Colonic mucosa (tissue), 4 donors: ENCODE data around the gene FAM219A. TPM values are rescaled to one million over a fixed set of nuclear protein-coding genes. Genes with fewer than 3 reads are reported as not detected.
A peak's percentile ranks its signal among the peaks of the same experiment; 100 is the strongest.

Source experiments
- DNase-seq: peaks from one replicate; pipeline ENCODE4 v3.0.0-alpha.2; 2020
- H3K27ac ChIP-seq: fragments of 200-600 bp; one replicate; pipeline ENCODE4 v1.8.0; 2021
- H3K27me3 ChIP-seq: fragments of 200-600 bp; one replicate; pipeline ENCODE4 v1.8.0; 2021
- H3K36me3 ChIP-seq: fragments of 200-600 bp; one replicate; pipeline ENCODE4 v1.8.0; 2021
- H3K4me1 ChIP-seq: fragments of 200-600 bp; one replicate; pipeline ENCODE4 v1.8.0; 2021; ENCODE audit warnings: mild to moderate bottlenecking
- H3K4me3 ChIP-seq: fragments of 200-600 bp; one replicate; pipeline ENCODE4 v1.8.0; 2021
- H3K9ac ChIP-seq, 2 donors: one replicate each; pipeline ENCODE4 v1.7.0; 2013; ENCODE audit warnings: control low read depth in 2 of 2, low read depth in 2 of 2, low read length in 2 of 2
- H3K9me3 ChIP-seq: fragments of 200-600 bp; one replicate; pipeline ENCODE4 v1.8.0; 2021
- intact Hi-C: fragments of 100-400 bp; cut with DNase I; formaldehyde crosslinking; loops from one replicate; pipeline ENCODE4 v1.14.1; 2022
- total RNA-seq, 2 donors: library from RNA; stranded (reverse); fragmentation: NEBNext Ultra II Directional in 1 of 2; extraction: Animal tissue kit (Norgen Biotek cat#: 25700) in 1 of 2; gene quantifications; one replicate each; pipeline ENCODE4 v1.2.1, GENCODE V29; 2021
- TF ChIP-seq, protein P1 (sequence below): fragments of 200-600 bp; IDR thresholded peaks from one replicate; pipeline ENCODE4 v1.8.0; 2022; ENCODE audit warnings: antibody characterized with exemption, mild to moderate bottlenecking
- donor health status: healthy.
- donor health status: DM: no; HTN: no; CAD: no.
- donor health status: DM: no; HTN: no; CAD: no.

Gene FAM219A
- total RNA-seq, 2 donors from 2014 or later = 6.3 to 7.5 TPM

DNA sequence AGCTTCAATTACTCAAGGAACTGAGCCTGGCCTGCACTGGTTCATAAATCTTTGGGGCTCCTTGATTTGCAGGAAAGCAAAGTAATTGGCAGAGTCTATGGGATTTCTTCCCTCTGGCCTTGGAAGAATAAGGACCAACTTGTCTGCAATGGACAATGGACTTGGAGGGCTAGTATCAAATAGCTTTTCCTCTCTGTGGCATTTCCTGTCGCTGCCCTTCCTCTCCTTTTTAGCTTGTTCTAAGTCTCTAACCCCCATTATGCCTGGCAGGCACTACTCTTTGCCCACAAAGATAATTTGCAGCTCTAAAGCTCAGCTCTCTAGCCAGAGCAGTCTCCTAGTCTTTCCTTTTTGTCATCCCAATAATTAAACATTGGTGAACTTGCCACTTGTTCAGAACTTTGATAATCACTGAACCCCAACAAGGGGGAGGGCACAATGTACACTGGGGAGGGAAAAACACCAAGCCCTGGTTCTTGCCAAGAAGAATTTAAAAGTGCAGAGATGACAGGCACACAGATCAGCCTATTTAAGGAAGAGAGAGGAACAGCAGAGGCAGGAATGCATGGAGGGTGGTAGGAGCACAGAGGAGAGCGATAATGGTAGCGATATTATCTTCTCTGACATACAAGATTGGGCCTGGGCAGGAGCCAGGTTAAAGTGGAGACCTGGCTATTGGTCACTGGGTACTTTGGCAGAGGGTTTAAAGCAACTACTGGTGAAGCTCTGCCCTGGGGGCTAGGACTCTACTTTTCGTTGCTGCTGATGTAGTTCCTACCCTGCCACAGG lies 38.5 kb downstream of the FAM219A start:
- Histone ChIP-seq H3K27me3 (no peaks in the 10 kb centered on the region), H3K4me1 (no peaks in the 10 kb centered on the region), H3K36me3 (no peaks in the 10 kb centered on the region), H3K9ac (no peak overlapping the region), H3K9me3 (no peaks in the 10 kb centered on the region), H3K4me3 (no peak overlapping the region), H3K27ac (no peak overlapping the region)
- DNase-seq = no peak
- intact Hi-C loops = no loop called here
- TF ChIP-seq, protein P1, sequence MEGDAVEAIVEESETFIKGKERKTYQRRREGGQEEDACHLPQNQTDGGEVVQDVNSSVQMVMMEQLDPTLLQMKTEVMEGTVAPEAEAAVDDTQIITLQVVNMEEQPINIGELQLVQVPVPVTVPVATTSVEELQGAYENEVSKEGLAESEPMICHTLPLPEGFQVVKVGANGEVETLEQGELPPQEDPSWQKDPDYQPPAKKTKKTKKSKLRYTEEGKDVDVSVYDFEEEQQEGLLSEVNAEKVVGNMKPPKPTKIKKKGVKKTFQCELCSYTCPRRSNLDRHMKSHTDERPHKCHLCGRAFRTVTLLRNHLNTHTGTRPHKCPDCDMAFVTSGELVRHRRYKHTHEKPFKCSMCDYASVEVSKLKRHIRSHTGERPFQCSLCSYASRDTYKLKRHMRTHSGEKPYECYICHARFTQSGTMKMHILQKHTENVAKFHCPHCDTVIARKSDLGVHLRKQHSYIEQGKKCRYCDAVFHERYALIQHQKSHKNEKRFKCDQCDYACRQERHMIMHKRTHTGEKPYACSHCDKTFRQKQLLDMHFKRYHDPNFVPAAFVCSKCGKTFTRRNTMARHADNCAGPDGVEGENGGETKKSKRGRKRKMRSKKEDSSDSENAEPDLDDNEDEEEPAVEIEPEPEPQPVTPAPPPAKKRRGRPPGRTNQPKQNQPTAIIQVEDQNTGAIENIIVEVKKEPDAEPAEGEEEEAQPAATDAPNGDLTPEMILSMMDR = no peak

DNA sequence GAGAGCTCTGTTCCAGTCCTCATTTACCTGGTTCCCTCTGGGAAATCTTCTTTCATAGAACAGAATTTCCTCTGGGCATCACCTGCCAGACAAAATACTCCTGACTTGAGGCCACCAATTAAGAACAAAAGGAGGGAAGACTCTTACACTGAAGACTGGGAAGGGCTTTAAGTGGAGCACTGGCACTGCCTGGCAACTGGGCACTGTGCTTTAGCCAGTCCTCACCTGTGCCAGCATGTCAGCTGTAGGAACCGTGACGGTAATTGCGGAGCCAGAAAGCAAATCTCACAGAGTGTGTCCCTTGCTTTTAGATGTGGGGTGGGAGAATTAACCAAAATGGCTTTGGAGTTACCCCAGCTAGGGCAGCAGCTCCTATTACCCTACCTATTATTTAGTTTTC lies 40.6 kb downstream of the FAM219A start:
- Histone ChIP-seq H3K27ac (no peak overlapping the region), H3K9ac (no peak overlapping the region), H3K36me3 (no peaks in the 10 kb centered on the region), H3K9me3 (no peaks in the 10 kb centered on the region), H3K4me1 (no peaks in the 10 kb centered on the region), H3K4me3 (no peak overlapping the region), H3K27me3 (no peaks in the 10 kb centered on the region)
- no peak for DNase-seq
- intact Hi-C loops = no loop called here
- TF ChIP-seq, protein P1 = no peak

DNA sequence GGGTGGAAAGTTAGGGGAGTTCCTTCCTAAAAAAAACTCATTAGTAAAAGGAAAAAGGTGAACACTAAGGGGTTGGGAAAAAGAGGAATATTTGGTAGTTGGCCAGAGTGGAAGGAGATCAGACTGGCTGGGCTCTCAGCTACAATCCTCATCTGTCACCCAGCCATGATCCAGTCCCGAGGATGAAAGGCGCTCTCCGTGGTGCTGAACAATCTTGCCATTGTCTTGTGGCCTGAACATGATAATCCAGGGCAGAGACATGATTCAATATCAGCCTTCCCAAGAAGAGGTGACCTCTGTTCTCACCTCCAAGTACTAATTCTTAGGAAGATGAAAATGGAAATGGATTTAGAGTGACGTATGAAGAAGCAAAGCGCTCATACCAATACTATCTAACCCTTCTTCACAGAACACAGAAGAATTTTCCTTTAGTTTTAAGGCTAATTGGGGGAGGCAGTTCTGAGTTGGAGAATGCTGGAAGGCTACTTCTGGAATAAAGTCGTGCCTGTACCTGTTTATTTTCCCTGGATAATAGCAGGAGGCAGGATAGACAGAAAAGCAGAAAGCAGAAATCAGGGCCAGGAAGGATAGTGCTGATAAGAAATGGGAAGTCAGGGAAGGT lies 45.0 kb downstream of the FAM219A start:
- H3K4me3 ChIP-seq = no peak overlapping the region
- no peaks in the 10 kb centered on the region for H3K27me3 ChIP-seq
- intact Hi-C loops = no loop called here
- no peak overlapping the region for H3K27ac ChIP-seq
- no peaks in the 10 kb centered on the region for H3K9me3 ChIP-seq
- H3K9ac ChIP-seq = no peak overlapping the region
- no peaks in the 10 kb centered on the region for H3K36me3 ChIP-seq
- TF ChIP-seq, protein P1 = no peak
- DNase-seq = peak; percentile 35
- no peaks in the 10 kb centered on the region for H3K4me1 ChIP-seq

DNA sequence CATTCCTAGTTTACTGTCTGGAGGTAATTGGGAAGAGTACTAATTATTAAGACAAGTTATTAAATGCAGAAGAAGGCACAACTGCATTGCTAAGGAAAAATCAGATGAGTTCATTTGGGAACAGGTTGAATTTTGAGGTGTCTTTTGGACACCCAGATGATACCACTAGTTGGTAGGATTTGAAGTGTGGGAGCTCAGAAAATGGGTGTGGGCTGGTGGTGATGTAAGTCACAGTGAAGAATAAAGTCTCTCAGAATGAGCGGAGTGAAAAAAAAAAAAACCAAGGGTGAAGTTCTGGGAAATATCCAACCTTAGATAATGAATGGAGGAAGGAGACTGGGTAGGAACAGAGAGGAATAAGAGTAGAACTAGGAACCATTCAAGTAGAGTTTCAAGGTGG lies 46.0 kb downstream of the FAM219A start:
- no peaks in the 10 kb centered on the region for H3K27me3 ChIP-seq
- DNase-seq = no peak
- no peak overlapping the region for H3K27ac ChIP-seq
- H3K9me3 ChIP-seq = no peaks in the 10 kb centered on the region
- no peak overlapping the region for H3K9ac ChIP-seq
- no peaks in the 10 kb centered on the region for H3K4me1 ChIP-seq
- H3K4me3 ChIP-seq = no peak overlapping the region
- intact Hi-C loops = no loop called here
- no peaks in the 10 kb centered on the region for H3K36me3 ChIP-seq
- TF ChIP-seq, protein P1 = no peak

DNA sequence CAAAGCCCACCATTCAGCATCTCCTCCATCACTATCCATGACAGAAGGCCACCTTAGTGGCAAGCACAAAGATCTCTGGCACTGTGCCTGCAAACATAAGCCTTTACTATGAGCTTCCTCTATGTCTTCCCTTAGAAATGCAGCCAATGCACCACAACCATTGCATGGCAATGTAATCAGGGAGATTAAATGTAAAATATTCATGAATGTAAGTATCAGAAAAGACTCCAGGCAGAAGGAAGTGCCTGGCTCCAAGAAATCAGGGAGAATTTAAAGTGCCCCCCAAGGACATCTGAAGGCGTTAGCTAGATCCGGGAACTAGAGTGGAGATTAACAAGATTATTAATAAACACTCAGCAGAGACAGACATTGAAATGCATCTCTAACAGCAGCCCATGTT lies 49.2 kb downstream of the FAM219A start:
- Histone ChIP-seq H3K27me3 (no peaks in the 10 kb centered on the region), H3K4me3 (no peak overlapping the region), H3K9me3 (no peaks in the 10 kb centered on the region), H3K36me3 (no peaks in the 10 kb centered on the region), H3K9ac (no peak overlapping the region), H3K27ac (no peak overlapping the region), H3K4me1 (no peaks in the 10 kb centered on the region)
- intact Hi-C loops = loop anchor here (5.0 kb wide), 1 partner anchor 183 kb away; no protein-coding TSS in a partner anchor
- TF ChIP-seq, protein P1 = no peak
- DNase-seq = no peak
